GM12878 (cell line): ENCODE measurements around the gene ORC1. TPM values are rescaled to one million over a fixed set of nuclear protein-coding genes. Genes with fewer than 3 reads are reported as not detected.

Experiments
- ATAC-seq: fragments of 200-7000 bp; cut with Tn5 transposase; 3 replicates; pipeline ENCODE4 v1.9.1; 2020; ENCODE audit warnings: mild to moderate bottlenecking, moderate library complexity
- BruUV-seq: library from RNA; stranded (reverse); fragments of 400-500 nt; replicated peaks from 2 replicates; lab custom pipeline; 2021; lab: Mats Ljungman, UMichigan
- CTCF ChIA-PET: fragments of 300-600 bp; sonication (Branson Sonifier 250); formaldehyde crosslinking; extraction: SDS; loops from one replicate; lab custom pipeline; 2021; ENCODE audit warnings: inconsistent platforms; lab: Yijun Ruan, JAX
- POLR2A ChIA-PET: fragments of 350-600 bp; formaldehyde crosslinking; extraction: SDS; loops from one replicate; lab custom pipeline; 2021; ENCODE audit warnings: inconsistent platforms; lab: Charles Lee
- RAD21 ChIA-PET: fragments of 300-600 bp; sonication (Branson Sonifier 250); formaldehyde crosslinking; loops from one replicate; lab custom pipeline; 2023; ENCODE audit warnings: antibody characterized with exemption; ENCODE audit not compliant: unreplicated experiment; lab: Charles Lee
- SMC1A ChIA-PET: fragments of 300-600 bp; sonication (Branson Sonifier 250); formaldehyde crosslinking; loops from one replicate; lab custom pipeline; 2023; ENCODE audit not compliant: unreplicated experiment, uncharacterized antibody; lab: Charles Lee
- DNase-seq: peaks from one replicate; pipeline ENCODE4 v3.0.0-alpha.2; 2011; ENCODE audit warnings: low read depth, low spot score
- FAIRE-seq: peaks from 3 replicates; lab custom pipeline; 2011; peaks lifted over from hg19 to GRCh38; lab: Jason Lieb, UNC
- H2AFZ ChIP-seq: 2 replicates; pipeline ENCODE4 v1.6.0; 2011; ENCODE audit warnings: low read depth, low read length, control low read depth; ENCODE audit not compliant: control insufficient read depth
- H3K27ac ChIP-seq: 2 replicates; pipeline ENCODE4 v1.5.1; 2011; ENCODE audit warnings: control low read depth; ENCODE audit not compliant: control insufficient read depth, insufficient read depth
- H3K27me3 ChIP-seq, 2 experiments: replicated peaks in 1 of 2; 2 replicates each; pipeline versions ENCODE4 v1.6.0 to v1.6.1; 2011; ENCODE audit warnings: low read length in 1 of 2; ENCODE audit not compliant: control insufficient read depth in 2 of 2, insufficient read depth in 2 of 2
- H3K36me3 ChIP-seq, 2 experiments: 2 replicates each; pipeline ENCODE4 v1.5.1; 2011; ENCODE audit warnings: low read length in 1 of 2; ENCODE audit not compliant: control insufficient read depth in 2 of 2, insufficient read depth in 2 of 2
- H3K4me1 ChIP-seq: 2 replicates; pipeline ENCODE4 v1.6.1; 2011; ENCODE audit warnings: mild to moderate bottlenecking, low read length, moderate library complexity, mixed read lengths; ENCODE audit not compliant: control insufficient read depth, insufficient read depth
- H3K4me2 ChIP-seq: 2 replicates; pipeline ENCODE4 v1.6.0; 2011; ENCODE audit warnings: control low read depth; ENCODE audit not compliant: control insufficient read depth, insufficient read depth
- H3K4me3 ChIP-seq: fragments of 200-600 bp; sonication (generic); 2 replicates; pipeline ENCODE4 v1.5.1; 2016
- H3K79me2 ChIP-seq: 2 replicates; pipeline ENCODE4 v1.6.0; 2011; ENCODE audit warnings: low read length; ENCODE audit not compliant: control insufficient read depth, insufficient read depth
- H3K9ac ChIP-seq: 2 replicates; pipeline ENCODE4 v1.8.0; 2011; ENCODE audit warnings: low read length, control low read depth, mixed read lengths; ENCODE audit not compliant: control insufficient read depth, insufficient read depth
- H3K9me3 ChIP-seq: replicated peaks from 3 replicates; pipeline ENCODE4 v1.5.1; 2011; ENCODE audit warnings: mild to moderate bottlenecking, low read length; ENCODE audit not compliant: control insufficient read depth, insufficient read depth
- H4K20me1 ChIP-seq: 2 replicates; pipeline ENCODE4 v1.6.0; 2011; ENCODE audit not compliant: control insufficient read depth, insufficient read depth
- CBX3 ChIP-seq: fragments of 200-600 bp; sonication (generic); IDR thresholded peaks from 2 replicates; pipeline ENCODE4 v1.6.1; 2016; ENCODE audit warnings: low read depth, borderline replicate concordance
- ETV6 ChIP-seq, 2 experiments: fragments of 450-650 bp in 1 of 2; IDR thresholded peaks in 1 of 2; conservative IDR thresholded peaks in 1 of 2; 2 replicates each; pipeline ENCODE4 v1.6.1; 2014; ENCODE audit warnings: antibody characterized with exemption in 1 of 2, borderline replicate concordance in 1 of 2, low read depth in 1 of 2, mild to moderate bottlenecking in 1 of 2, moderate library complexity in 1 of 2
- IKZF2 ChIP-seq, 2 experiments: fragments of 450-650 bp; IDR thresholded peaks; 2 replicates each; pipeline ENCODE4 v1.6.1; 2017; ENCODE audit warnings: mild to moderate bottlenecking in 2 of 2, moderate library complexity in 2 of 2
- IRF4 ChIP-seq: IDR thresholded peaks from 2 replicates; pipeline ENCODE4 v1.6.1; 2011; ENCODE audit warnings: low read depth, low read length
- MEF2B ChIP-seq: fragments of 450-650 bp; IDR thresholded peaks from 2 replicates; pipeline ENCODE4 v1.6.1; 2018; ENCODE audit warnings: mild to moderate bottlenecking, moderate library complexity; ENCODE audit not compliant: partially characterized antibody, poor library complexity, severe bottlenecking
- MXI1 ChIP-seq: fragments of 150-350 bp; IDR thresholded peaks from 2 replicates; pipeline ENCODE4 v1.6.1; 2011; ENCODE audit warnings: low read depth, mild to moderate bottlenecking, inconsistent platforms, low read length, improper control_type of control experiment
- NFYA ChIP-seq: IDR thresholded peaks from 2 replicates; pipeline ENCODE4 v1.6.1; 2011; ENCODE audit warnings: low read depth, mild to moderate bottlenecking, low read length, improper control_type of control experiment, borderline replicate concordance
- NFYB ChIP-seq: IDR thresholded peaks from 2 replicates; pipeline ENCODE4 v1.6.1; 2011; ENCODE audit warnings: low read depth, mild to moderate bottlenecking, low read length, improper control_type of control experiment, moderate library complexity; ENCODE audit not compliant: insufficient read depth
- POLR2A ChIP-seq: IDR thresholded peaks from 2 replicates; pipeline ENCODE4 v1.6.1; 2011; ENCODE audit warnings: low read depth, mild to moderate bottlenecking, low read length
- SREBF2 ChIP-seq: IDR thresholded peaks from 2 replicates; pipeline ENCODE4 v1.6.1; 2012; ENCODE audit warnings: mild to moderate bottlenecking, low read length
- STAT3 ChIP-seq: IDR thresholded peaks from 2 replicates; pipeline ENCODE4 v1.6.1; 2011; ENCODE audit warnings: low read depth, low read length, improper control_type of control experiment
- TBL1XR1 ChIP-seq: IDR thresholded peaks from 2 replicates; pipeline ENCODE4 v1.6.1; 2012; ENCODE audit warnings: low read depth, low read length, improper control_type of control experiment
- TCF7 ChIP-seq: IDR thresholded peaks from 2 replicates; pipeline ENCODE4 v1.6.1; 2014; ENCODE audit warnings: antibody characterized with exemption, borderline replicate concordance
- ZNF207 ChIP-seq: fragments of 450-650 bp; IDR thresholded peaks from 2 replicates; pipeline ENCODE4 v1.6.1; 2014; ENCODE audit warnings: antibody characterized with exemption, mild to moderate bottlenecking, borderline replicate concordance
- WGBS: methylation state at CpG from one replicate; pipeline ENCODE4 v1.1.6; 2016; ENCODE audit warnings: low lambda C conversion rate; ENCODE audit not compliant: insufficient replicate concordance, insufficient coverage; ENCODE audit errors: missing lambda C conversion rate; 5-methylcytosine and 5-hydroxymethylcytosine counted together
- in situ Hi-C: fragments of 300-500 bp; cut with MboI; formaldehyde crosslinking; loops from 9 replicates; pipeline ENCODE4 v1.14.3; 2018; ENCODE audit warnings: mixed read lengths
- intact Hi-C: fragments of 100-400 bp; cut with micrococcal nuclease; formaldehyde crosslinking; loops from one replicate; pipeline ENCODE4 v1.14.2; 2022; ENCODE audit not compliant: unreplicated experiment
- polyA plus RNA-seq, 11 experiments: library from polyadenylated mRNA; depleted of rRNA in 4 of 11; unstranded in 6 of 11; stranded (reverse) in 5 of 11; fragments of >200 nt; fragmentation: Nextera tagmentation in 4 of 11; fragmentation: Illumina TruSeq in 1 of 11; extraction: Ambion mirVana in 4 of 11; extraction: Trizol in 1 of 11; gene quantifications; 1 replicate in 1 of 11; 2 replicates in 10 of 11; pipeline versions ENCODE4 v1.2.1 to v1.2.3, GENCODE V29; 2011 to 2016; ENCODE audit warnings: inconsistent platforms in 2 of 11, missing spikeins in 2 of 11, low read depth in 1 of 11
- total RNA-seq, 4 experiments: library from RNA; depleted of rRNA in 3 of 4; stranded (reverse); fragments of >200 nt in 3 of 4; fragmentation: Illumina TruSeq in 1 of 4; extraction: Trizol in 1 of 4; gene quantifications; 2 replicates each; pipeline versions ENCODE4 v1.2.1 to v1.2.3, GENCODE V29; 2013 to 2021
- TF ChIP-seq, protein P1 (sequence below): IDR thresholded peaks from 2 replicates; pipeline ENCODE4 v1.6.1; 2011; ENCODE audit warnings: borderline replicate concordance, low read depth, mild to moderate bottlenecking, moderate library complexity, low read length; ENCODE audit not compliant: insufficient read depth, poor library complexity, severe bottlenecking
- TF ChIP-seq, protein P2 (sequence below): fragments of 450-650 bp; IDR thresholded peaks from 2 replicates; pipeline ENCODE4 v1.6.1; 2017; ENCODE audit warnings: antibody characterized with exemption, mild to moderate bottlenecking, moderate library complexity

ORC1 gene
- total and polyA plus RNA-seq, 10 of the 15 experiments (the other 5 are each of a cell fraction or from before 2014, with no cell fraction given): 7.7 to 34.6 (median 28.7) TPM

DNA sequence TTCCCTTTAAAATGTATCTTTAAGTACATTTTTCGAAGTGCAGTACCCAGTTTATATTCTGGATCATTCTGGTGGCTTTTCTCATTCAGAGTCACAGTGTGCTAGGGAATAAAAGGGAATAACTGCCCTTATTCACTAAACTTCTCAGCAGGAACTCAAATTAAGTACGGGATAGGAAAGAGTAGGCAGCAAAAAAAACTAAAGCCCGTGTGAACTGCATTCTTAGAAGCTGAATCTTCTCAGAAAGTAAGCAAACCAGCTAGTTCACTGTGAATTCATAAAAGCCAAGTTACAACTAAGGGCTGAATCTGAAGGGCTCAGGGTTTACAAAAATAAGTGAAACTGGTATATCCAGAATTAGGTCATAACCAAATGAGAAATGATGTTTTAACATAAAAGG is 22.1 kb upstream of the ORC1 start:
- H3K27ac ChIP-seq: no peak overlapping the region
- H3K4me1 ChIP-seq: no peaks in the 10 kb centered on the region
- TF ChIP-seq POLR2A (no peak), NFYA (no peak), ZNF207 (no peak), SREBF2 (no peak), TCF7 (no peak), IRF4 (no peak), IKZF2 (IDR thresholded peaks at IDR 0.05) (no peak), MXI1 (no peak), NFYB (no peak), CBX3 (no peak), STAT3 (no peak), MEF2B (no peak), TBL1XR1 (no peak), ETV6 (conservative IDR thresholded peaks at IDR 0.05 in 1 of 2, IDR thresholded peaks at IDR 0.05 in 1 of 2; ENCODE audit: borderline replicate concordance in 1 of 2, low read depth in 1 of 2) (no peak)
- TF ChIP-seq, protein P1, sequence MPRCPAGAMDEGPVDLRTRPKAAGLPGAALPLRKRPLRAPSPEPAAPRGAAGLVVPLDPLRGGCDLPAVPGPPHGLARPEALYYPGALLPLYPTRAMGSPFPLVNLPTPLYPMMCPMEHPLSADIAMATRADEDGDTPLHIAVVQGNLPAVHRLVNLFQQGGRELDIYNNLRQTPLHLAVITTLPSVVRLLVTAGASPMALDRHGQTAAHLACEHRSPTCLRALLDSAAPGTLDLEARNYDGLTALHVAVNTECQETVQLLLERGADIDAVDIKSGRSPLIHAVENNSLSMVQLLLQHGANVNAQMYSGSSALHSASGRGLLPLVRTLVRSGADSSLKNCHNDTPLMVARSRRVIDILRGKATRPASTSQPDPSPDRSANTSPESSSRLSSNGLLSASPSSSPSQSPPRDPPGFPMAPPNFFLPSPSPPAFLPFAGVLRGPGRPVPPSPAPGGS: no peak
- TF ChIP-seq, protein P2, sequence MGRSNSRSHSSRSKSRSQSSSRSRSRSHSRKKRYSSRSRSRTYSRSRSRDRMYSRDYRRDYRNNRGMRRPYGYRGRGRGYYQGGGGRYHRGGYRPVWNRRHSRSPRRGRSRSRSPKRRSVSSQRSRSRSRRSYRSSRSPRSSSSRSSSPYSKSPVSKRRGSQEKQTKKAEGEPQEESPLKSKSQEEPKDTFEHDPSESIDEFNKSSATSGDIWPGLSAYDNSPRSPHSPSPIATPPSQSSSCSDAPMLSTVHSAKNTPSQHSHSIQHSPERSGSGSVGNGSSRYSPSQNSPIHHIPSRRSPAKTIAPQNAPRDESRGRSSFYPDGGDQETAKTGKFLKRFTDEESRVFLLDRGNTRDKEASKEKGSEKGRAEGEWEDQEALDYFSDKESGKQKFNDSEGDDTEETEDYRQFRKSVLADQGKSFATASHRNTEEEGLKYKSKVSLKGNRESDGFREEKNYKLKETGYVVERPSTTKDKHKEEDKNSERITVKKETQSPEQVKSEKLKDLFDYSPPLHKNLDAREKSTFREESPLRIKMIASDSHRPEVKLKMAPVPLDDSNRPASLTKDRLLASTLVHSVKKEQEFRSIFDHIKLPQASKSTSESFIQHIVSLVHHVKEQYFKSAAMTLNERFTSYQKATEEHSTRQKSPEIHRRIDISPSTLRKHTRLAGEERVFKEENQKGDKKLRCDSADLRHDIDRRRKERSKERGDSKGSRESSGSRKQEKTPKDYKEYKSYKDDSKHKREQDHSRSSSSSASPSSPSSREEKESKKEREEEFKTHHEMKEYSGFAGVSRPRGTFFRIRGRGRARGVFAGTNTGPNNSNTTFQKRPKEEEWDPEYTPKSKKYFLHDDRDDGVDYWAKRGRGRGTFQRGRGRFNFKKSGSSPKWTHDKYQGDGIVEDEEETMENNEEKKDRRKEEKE: no peak
- TF ChIP-seq, all 136 proteins: peak for 0
- ChIA-PET CTCF (interaction anchor here (1.1 to 1.4 kb wide), 3 partner anchors 9 to 260 kb away, joined by 3 read pairs; no protein-coding TSS in a partner anchor), SMC1A (interaction anchor here (1.0 kb wide), 1 partner anchor 12 kb away, joined by 3 read pairs; no protein-coding TSS in a partner anchor), RAD21 (no interaction called here), POLR2A (no interaction called here)
- no peak for FAIRE-seq
- H4K20me1 ChIP-seq: no peaks in the 10 kb centered on the region
- 35% methylated on average over 3 of the region's 3 CpGs for WGBS
- no peak for ATAC-seq
- no peaks in the 10 kb centered on the region for H3K79me2 ChIP-seq
- no peak overlapping the region for H2AFZ ChIP-seq
- no peaks in the 10 kb centered on the region for H3K9me3 ChIP-seq
- in situ Hi-C loops: no loop called here
- peaks cover 4 to 7% of the 10 kb centered on the region in 2 experiments; a peak in 3 of 4 replicates for H3K36me3 ChIP-seq
- intact Hi-C loops: no loop called here
- H3K27me3 ChIP-seq: no peaks in the 10 kb centered on the region
- no peak overlapping the region for H3K9ac ChIP-seq
- H3K4me2 ChIP-seq: no peak overlapping the region
- DNase-seq: no peak
- BruUV-seq: no TSS peak
- H3K4me3 ChIP-seq: no peak overlapping the region
